Measurements from ENCODE around the gene LBH. TPM values are rescaled to one million over a fixed set of nuclear protein-coding genes. Genes with fewer than 3 reads are reported as not detected.

Gene LBH
- total and polyA plus RNA-seq, 11 donors: 54.2 to 226 (median 166) TPM

GRCh38 chr2:30230497-30231211 lies 680 bp upstream of the LBH start:
- 0 to 2% (median 1%) methylated on average over 34 to 50 of the region's 50 CpGs for WGBS, 4 donors
- Histone ChIP-seq H3K27me3 (peaks cover 0 to 9% (median 0%) of the 10 kb centered on the region in 9 donors), H3K4me3 (peak overlapping the region; percentile 72 to 98 (median 90)), H3K9me3 (no peaks in the 10 kb centered on the region), H3K27ac (peak overlapping the region; percentile 72 to 100 (median 94)), H3K36me3 (peaks cover 0 to 15% (median 13%) of the 10 kb centered on the region in 9 donors), H3K4me1 (peaks cover 0 to 57% (median 40%) of the 10 kb centered on the region in 12 donors)
- intact Hi-C loops (cut with DNase I): loop anchor here in 9 of 10 donors (5.0 to 10.0 kb wide), 11 partner anchors 117 to 334 kb away; partner anchors contain the start of gene LCLAT1 (in 4 of the 9)
- peak; percentile 63 to 81 (median 70) for DNase-seq
- peak; percentile 8 to 53 (median 14) for ATAC-seq
- peak in 7 of 12 donors; percentile 10 to 47 (median 24) for TF ChIP-seq CTCF (IDR thresholded peaks at IDR 0.05)
- TF ChIP-seq POLR2A (IDR thresholded peaks at IDR 0.05): no peak

- Histone ChIP-seq H3K36me3 (peaks cover 0 to 30% (median 24%) of the 10 kb centered on the region in 9 donors), H3K27ac (peak overlapping the region; percentile 89 to 100 (median 96)), H3K4me3 (peak overlapping the region; percentile 72 to 98 (median 90)), H3K9me3 (no peaks in the 10 kb centered on the region), H3K4me1 (peaks cover under 1 to 57% (median 46%) of the 10 kb centered on the region in 12 donors), H3K27me3 (peaks cover 0 to 9% (median 0%) of the 10 kb centered on the region in 9 donors)
- ATAC-seq (peak; percentile 24 to 37 (median 30)), DNase-seq (peak; percentile 63 to 83 (median 69))
- 0% methylated on average over 34 to 70 of the region's 70 CpGs for WGBS, 4 donors
- intact Hi-C loops (cut with DNase I): loop anchor here in 9 of 10 donors (5.0 to 10.0 kb wide), 11 partner anchors 115 to 333 kb away; partner anchors contain the start of gene LCLAT1 (in 4 of the 9)
- TF ChIP-seq POLR2A (IDR thresholded peaks at IDR 0.05) (peak in 1 of 2 donors; percentile 5), CTCF (IDR thresholded peaks at IDR 0.05) (no peak)
Observed at GRCh38 chr2:30231996-30232800, 864 bp downstream of the LBH start.

GRCh38 chr2:30232801-30233130 lies 1.4 kb downstream of the LBH start:
- H3K27ac ChIP-seq: peak overlapping the region; percentile 89 to 100 (median 96)
- no peak for TF ChIP-seq CTCF (IDR thresholded peaks at IDR 0.05)
- no peak for TF ChIP-seq POLR2A (IDR thresholded peaks at IDR 0.05)
- DNase-seq (peak in 2 of 5 donors; percentile 42 to 43), ATAC-seq (no peak)
- intact Hi-C loops (cut with DNase I): loop anchor here in 9 of 10 donors (5.0 to 10.0 kb wide), 11 partner anchors 115 to 332 kb away; partner anchors contain the start of gene LCLAT1 (in 4 of the 9)
- peaks cover 0 to 34% (median 24%) of the 10 kb centered on the region in 9 donors for H3K36me3 ChIP-seq
- H3K9me3 ChIP-seq: no peaks in the 10 kb centered on the region
- peak overlapping the region; percentile 72 to 98 (median 90) for H3K4me3 ChIP-seq
- H3K4me1 ChIP-seq: peaks cover 6 to 62% (median 50%) of the 10 kb centered on the region in 12 donors
- WGBS, 4 donors: 0 to 1% (median 0%) methylated on average over 8 of the region's 8 CpGs
- H3K27me3 ChIP-seq: peaks cover 0 to 9% (median 0%) of the 10 kb centered on the region in 9 donors
